GM11168 (cell line): ENCODE measurements around the gene KRTAP4-9.
"Not testable (repeated sequence)": the region's sequence is repeated elsewhere in the genome, so short reads cannot be mapped to it uniquely, and the experiment has no call there.

ENCODE experiments used
- in situ Hi-C: fragments of 300-500 bp; cut with MboI; formaldehyde crosslinking; loops from one replicate; pipeline ENCODE4 v1.12.0; 2022; ENCODE audit warnings: low sequenced_read_pairs; ENCODE audit not compliant: unreplicated experiment

Gene KRTAP4-9

GRCh38 chr17:41088760-41089352 is 16.3 kb upstream of the KRTAP4-9 start:
- in situ Hi-C loops = not testable (repeated sequence)

- in situ Hi-C loops = no loop called here
Measured at GRCh38 chr17:41096055-41096454, 9.1 kb upstream of the KRTAP4-9 start.

- in situ Hi-C loops = no loop called here
Measured at GRCh38 chr17:41098042-41098441, 7.1 kb upstream of the KRTAP4-9 start, which contains the start of gene KRTAP4-8. KRTAP4-8 (minus strand) TSS chr17:41098142; CDS start chr17:41098084, 58 bp downstream.

GRCh38 chr17:41098481-41098880 is 6.7 kb upstream of the KRTAP4-9 start:
- in situ Hi-C loops = no loop called here

GRCh38 chr17:41099682-41100480 is 5.3 kb upstream of the KRTAP4-9 start:
- in situ Hi-C loops = not testable (repeated sequence)

- in situ Hi-C loops = no loop called here
Measured at GRCh38 chr17:41101586-41102259, 3.5 kb upstream of the KRTAP4-9 start, which contains the start of gene KRTAP4-16. KRTAP4-16 (minus strand) TSS chr17:41102209; CDS start chr17:41102209, 0 bp downstream.

- in situ Hi-C loops = no loop called here
Measured at GRCh38 chr17:41103896-41104295, 1.3 kb upstream of the KRTAP4-9 start.

- in situ Hi-C loops = not testable (repeated sequence)
Measured at GRCh38 chr17:41104386-41105038, 677 bp upstream of the KRTAP4-9 start.

GRCh38 chr17:41107941-41108450 is 2.8 kb downstream of the KRTAP4-9 start:
- in situ Hi-C loops = no loop called here

GRCh38 chr17:41108728-41109386 is 3.7 kb downstream of the KRTAP4-9 start:
- in situ Hi-C loops = not testable (repeated sequence)

- in situ Hi-C loops = no loop called here
Measured at GRCh38 chr17:41111151-41111885, 6.1 kb downstream of the KRTAP4-9 start.

GRCh38 chr17:41116297-41116696 is 11.1 kb downstream of the KRTAP4-9 start:
- in situ Hi-C loops = no loop called here

GRCh38 chr17:41117846-41118386 is 12.7 kb downstream of the KRTAP4-9 start, which contains the start of gene KRTAP4-11:
KRTAP4-11 (minus strand) TSS chr17:41118373; CDS start chr17:41118315, 58 bp downstream.
- in situ Hi-C loops = not testable (repeated sequence)

- in situ Hi-C loops = no loop called here
Measured at GRCh38 chr17:41118721-41119120, 13.5 kb downstream of the KRTAP4-9 start.

GRCh38 chr17:41119696-41120690 is 14.8 kb downstream of the KRTAP4-9 start:
- in situ Hi-C loops = not testable (repeated sequence)

- in situ Hi-C loops = no loop called here
Measured at GRCh38 chr17:41121742-41122141, 16.6 kb downstream of the KRTAP4-9 start.

- in situ Hi-C loops = not testable (repeated sequence)
Measured at GRCh38 chr17:41123292-41123990, 18.3 kb downstream of the KRTAP4-9 start.
